GM19397 (cell line): ENCODE measurements around the gene FLNB.

Experiments
- ATAC-seq: cut with Tn5 transposase; IDR thresholded peaks from one replicate; pipeline ENCODE4 v1.9.1; 2021; ENCODE audit warnings: mild to moderate bottlenecking, moderate library complexity; ENCODE audit not compliant: unreplicated experiment

FLNB gene

DNA sequence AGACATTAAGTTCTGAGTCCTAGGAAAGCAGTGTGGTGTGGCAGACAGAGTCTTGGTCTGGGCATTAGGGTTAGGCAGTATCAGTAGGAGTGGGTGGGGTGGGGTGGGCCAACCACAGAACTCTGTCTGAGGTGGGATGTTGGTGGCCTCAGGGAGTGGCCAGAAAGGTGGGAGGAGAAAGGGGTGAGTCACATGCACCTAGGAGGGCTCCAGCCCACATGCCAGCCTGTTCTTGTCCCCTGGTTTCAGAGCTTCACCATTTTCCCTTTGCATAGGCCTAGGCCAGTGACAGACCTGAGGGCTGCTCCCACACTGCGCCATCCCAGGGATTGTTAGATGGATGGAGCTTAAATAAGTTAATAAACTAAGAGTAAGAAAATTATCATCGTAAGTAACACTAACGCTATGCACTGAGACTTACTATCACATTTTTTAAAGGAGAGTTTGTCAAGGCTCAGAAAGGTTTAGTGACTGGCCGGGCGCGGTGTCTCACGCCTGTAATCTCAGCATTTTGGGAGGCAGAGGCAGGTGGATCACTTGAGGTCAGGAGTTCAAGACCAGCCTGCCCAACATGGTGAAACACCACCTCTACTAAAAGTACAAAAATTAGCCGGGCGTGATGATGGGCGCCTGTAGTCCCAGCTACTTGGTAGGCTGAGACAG, 168.7 kb downstream of the FLNB start:
- no peak for ATAC-seq

DNA sequence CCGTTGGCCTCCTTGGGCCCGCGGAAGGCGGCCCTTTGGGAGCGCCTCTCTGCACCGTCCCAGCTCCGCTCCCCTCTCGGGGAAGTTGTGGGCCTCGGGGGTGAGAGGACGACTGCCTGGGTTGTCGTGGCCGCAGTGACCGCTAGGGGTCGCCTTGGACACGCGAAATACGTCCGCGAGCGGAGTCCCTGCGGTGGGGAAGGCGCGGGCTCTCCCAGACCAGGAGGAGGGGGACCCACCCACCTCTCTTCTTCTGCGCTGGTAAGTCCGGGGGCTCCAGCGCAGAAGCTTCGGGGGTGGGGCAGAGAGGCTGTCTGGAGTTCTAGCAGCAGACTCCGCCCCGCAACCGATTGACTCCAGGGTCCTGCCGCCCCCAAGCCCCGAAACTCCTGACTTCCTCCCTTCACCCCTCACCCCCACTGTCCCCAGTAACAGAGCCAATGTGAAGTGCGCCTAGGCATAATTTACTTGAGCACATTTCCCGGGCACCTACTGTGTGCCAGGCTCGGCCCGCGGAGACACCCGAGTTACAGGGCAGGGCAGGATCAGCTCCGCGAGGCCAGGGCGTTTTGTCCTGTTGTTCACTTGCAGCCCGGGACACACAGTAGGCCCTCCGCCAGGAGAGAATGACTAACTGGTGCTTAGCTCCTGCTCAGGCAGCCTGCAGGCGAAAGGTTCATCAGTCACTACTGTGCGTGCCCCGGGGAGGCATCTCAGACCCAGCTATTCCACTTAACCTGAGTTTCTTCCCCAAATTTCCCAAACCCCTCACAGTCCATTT, 169.7 kb downstream of the FLNB start:
- peak; percentile 74 for ATAC-seq

DNA sequence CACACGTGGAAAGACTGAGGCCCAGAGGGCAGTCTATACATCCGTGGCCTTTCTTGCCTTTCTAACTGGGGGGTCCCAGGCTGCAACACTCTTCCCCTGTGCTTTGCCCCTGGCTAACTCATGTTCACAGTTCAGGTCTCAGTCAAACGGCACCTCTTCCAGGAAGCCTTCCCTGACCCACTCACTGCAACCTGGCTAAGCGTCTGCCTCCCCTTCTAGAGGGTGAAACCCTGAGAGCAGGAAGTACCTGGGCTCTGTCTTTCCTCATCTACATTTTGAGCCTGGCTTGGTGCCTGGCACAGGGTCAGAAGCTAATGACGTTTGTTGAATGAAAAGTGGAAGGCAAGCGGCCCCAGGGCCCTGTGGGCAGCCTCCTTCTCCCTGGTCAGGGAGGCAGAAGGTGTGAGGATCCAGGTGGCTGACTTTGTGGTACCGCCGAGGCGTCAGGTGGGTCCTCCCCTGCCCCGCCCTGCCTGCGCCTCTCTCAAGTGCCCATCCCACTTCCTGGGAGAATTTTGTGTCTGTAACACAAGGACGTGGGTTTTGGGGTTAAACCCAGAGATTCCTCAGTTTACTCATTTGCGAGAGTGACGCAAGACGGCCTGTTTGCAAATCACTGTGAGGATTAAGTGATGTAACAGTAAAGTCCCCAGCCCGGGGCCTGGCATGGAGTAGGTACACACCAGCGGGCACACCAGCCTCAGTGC, 170.5 kb downstream of the FLNB start:
- no peak for ATAC-seq

DNA sequence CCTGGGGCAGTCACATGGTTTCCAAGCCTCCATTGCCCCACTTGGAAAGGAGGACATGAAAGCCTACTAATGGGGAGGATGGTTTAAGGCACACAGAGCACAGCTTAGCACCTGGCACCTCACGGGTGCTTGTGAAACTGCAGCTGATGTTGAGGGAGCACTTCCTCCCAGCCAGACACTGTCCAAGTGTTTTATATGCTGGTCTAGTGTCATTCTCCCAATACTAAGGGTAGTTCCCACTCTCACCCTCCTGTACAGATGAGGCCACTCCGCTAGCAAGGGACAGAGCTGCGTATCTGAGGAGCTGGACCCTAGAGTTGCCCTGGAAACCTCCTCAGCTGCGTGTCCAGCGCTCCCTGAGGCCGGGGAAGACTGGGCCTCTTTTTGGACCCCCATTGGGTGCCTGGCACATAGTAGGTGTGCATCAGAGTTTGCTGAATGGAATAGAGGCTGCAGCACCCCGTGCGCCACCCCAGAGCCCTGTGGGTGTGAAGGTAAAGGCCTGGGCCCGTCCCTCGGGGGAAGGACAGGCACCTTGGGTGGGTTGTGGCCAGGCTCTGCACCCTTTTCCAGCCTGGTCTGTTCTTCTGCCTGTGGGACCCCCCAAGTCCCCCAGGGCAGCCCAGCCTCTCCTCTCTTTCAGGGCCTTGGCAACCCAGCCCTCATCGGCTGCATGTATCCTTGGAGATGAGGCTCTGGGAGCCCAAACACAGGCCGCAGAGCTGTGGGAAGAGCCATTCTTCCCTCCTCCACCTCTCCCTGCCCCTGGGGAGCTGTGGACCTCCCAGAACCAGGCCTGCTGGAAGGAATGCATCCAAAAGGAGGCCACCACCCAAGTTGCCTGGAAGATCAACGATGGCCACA, 171.2 kb downstream of the FLNB start:
- no peak for ATAC-seq

DNA sequence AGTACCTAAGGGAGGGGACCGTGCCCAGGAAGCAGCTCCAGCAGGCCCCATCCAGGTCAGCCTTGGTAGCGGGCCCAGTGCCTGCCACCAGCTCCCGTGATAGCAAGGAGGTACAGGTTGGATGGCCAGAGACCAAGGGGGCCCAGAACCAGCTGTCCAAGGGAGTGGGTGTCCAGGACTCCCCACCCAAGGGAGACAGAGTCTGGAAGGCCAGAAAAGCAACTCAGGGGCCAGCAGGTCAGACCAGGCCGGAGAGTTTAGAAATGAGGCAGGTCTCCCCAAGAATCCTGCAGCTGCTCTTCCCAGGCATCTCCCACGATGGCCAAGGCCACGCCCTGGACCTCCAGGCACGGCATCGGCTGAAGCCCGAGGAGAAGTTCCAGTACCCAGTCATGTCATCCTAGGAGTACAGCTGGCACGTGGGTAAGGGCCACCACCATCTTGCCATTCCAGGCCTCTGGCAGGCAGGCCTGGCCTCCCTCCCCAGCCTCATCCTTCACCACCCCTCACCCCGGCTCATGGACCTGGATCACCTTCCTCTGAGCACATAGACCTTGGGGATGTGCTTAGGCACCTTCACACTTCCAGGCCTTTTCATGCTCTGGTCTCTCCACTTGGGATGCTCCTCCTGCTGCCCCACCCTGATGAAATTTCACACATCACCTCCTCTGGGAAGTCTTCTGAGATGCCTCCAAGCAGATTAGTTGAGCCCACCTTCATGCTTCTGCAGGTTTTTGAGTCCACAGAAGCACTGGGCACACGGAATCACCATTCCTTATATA, 172.1 kb downstream of the FLNB start:
- ATAC-seq = no peak

DNA sequence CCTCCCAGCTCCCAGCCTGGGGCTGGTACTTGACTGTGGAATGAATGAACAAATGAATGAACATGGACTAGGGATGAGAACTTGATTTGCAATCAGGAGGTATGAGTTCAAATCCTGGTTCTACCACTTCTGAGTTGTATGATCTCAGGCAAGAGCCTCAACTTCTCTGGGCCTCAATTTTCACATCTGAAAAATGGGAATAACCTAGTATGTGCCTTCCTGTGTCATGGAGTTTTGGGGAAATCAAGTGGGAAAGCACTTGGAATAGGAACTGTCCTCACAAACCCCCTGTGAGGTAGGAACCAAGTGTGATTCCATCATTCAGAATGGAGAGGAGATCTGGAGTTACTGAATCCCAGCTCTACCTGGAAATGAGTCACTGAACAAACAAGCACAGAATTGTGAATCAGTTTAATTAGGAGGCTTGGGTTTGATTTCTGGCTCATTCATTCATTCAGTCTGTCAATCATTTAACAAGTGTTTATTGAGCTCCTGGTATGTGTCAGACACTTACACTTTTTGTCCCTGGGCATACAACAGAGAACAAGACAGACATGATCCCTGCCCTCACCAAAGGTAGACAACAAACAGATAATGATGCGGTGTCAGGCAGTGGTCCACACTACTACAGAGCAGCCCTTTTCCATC, 172.8 kb downstream of the FLNB start:
- ATAC-seq = no peak

DNA sequence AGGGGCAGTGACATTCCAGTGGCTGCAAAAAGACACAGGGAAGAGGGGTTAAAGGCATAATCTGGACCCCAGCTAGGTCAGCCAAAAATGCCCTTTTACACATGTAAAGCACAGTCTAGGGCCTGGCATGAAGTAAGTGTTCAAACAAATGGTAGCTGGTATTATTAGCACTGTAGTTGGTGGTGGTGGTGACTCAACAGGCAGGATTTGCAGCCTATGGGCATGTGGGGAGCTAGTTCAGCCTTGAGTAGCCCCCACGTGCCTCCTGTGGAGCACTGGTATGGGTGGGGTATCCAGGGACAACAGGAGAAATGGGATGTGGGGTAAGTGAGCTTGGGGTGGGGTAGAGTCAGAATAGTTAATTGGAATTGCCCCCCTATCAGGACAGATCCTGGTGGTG, 175.0 kb downstream of the FLNB start:
- no peak for ATAC-seq

DNA sequence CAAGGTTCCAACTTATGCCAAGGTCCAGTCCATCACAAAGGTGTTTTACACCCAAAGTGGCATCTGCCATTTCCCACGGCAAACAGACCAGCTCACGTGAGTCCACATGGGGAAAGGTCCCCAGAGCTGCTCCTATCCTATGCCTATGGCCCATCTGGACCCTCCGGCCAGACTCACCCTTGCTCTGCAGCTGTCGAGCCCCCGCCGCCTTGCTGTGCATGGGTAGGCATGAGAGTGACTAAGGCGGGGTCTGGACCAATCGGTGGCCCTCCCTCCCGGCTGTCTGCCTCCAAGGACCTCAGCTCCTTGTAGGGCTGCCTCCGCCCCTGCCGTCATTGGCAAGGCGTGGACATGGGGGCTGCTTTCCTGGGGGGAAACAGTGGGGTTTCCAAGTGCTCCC, 175.7 kb downstream of the FLNB start:
- no peak for ATAC-seq

DNA sequence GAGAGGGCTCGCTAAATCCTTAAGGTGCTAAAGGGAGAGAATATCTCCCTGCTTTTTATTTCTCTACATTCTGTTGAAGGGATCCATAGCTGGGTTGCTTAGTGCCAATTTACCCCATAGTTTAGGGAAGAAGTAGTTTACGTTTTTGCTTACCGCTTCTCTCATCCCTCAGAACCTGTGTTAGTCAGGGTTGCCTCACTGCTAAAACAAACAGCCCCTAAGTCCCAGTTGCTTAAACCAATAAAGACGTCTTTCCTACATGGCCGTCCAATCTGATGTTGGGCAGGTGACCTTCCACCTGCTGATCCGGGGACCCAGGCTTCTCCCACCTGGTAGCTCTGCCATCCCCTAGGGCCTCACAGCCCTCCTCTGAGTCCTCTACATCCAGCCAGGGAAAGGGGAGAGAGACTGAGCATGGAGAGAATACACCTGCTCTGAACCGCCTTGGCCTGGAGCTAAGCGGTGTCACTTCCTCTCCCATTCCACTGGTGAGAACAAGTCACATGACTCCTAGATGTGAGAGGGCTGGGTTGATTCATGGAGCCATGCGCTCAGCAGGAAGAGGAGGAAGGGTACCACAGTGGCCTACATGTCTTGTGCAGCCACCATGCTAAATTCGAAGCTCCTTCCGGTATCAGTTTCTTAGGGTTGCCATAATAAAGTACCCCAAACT, 176.2 kb downstream of the FLNB start:
- no peak for ATAC-seq

DNA sequence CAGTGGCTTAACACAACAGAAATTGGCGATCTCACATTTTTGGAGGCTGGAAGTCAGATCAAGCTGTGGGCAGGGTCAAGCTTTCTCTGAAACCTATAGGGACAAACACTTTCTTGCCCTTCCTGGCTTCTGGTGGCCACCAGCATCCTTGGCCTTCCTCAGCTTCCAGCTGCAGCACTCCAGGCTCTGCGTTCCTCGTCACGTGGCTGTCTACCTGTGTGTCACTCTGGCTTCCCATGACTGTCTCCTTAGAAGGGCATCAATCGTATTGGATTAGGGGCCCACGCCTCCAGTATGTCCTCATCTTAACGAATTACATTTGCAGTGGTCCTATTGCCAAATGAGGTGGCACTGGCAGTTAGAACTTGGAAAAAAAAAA, 176.7 kb downstream of the FLNB start:
- no peak for ATAC-seq

DNA sequence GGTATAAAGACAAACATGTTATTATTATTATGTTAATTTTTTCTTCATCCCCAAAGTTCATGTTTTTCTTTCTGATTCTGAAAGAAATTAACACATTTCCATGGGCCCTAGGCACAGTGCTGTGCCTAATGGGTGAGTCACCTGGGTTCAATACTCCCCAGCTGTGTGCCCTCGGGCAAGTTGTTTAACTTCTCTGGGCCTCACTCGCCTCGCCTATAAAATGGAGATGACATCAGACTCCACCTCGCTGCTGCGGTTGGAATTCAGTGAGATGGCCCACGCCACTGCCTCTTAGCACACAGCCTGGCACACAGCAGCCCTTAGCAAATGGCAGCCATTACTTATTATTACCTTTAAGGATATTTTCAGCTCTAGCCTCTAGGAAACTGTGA, 179.9 kb downstream of the FLNB start:
- no peak for ATAC-seq

DNA sequence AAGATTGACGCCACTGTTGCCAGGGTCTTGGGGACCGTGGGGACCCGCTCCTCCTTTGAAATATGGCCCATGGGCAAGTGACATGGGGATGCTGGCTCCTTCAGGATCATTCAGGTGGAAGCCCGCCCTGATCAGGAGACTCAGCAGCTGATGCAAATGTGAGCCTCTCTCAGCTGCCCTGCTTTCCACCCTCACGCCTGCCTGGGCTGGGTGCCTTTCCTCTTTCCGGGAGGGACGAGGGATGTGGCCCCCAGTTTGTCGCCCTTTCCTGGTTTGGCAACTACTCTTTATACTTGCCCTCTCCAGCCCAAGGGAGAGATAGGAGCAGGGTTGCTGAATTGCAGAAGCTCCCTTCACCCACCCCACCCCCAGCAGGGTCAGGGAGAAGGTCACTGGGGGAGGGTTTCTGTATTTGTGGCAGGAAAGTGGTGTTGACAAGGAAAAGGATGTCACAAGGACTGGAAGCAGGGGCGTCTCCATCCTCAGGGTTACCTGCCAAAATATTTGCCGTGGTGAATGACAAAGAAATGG, 180.8 kb downstream of the FLNB start:
- no peak for ATAC-seq

DNA sequence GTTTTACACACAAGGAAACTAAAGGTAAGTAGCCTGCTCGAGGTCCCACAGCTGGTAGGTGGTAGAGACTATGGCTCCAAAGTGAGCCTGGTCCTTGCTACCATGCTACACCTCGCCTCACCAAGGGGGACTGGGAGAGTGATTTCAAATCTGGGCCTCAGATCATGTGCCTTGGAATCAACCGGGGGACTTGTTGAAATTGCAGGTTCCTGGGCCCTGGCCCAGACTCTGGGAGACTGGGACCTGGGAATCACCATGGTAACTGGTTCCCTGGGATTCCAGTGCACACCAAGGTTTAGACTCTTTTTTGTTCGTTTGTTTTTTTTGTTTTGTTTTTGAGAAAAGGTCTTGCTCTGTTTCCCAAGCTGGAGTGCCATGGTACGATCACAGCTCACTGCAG, 181.5 kb downstream of the FLNB start:
- ATAC-seq = no peak

DNA sequence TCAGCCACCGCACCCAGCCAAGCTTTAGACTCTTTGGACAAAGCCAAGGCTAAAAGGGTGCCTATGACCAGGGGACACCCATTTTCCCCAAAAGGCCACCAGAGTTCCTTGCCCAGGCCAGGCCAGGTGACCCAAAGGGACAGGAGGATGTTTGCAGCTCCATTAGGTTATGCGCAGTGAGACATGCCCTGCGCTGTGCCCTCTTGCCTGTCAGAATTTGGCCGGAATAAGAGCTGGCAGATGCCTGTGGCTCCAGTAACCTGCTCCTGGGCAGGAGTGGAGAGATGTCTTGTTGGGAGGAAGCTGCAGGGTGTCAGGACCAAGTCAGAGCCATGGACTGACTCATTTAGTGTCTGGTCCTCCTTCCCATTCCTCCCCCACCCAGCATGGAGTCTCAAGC, 182.1 kb downstream of the FLNB start:
- no peak for ATAC-seq

DNA sequence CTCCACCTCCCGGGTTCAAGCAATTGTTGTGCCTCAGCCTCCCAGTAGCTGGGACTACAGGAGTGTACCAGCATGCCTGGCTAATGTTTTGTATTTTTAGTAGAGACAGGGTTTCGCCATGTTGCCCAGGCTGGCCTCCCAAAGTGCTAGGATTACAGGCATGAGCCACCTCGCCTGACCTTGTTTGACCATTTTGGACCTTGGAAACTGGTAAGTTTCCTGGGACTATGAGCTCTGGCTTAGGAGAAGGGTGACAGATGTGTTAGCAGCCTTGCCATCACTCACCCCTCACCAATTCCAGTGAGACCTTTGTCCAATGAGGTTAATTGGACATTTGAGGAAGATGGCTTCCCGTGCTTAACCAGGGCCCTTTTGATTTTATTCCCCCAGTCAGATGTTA, 182.7 kb downstream of the FLNB start:
- ATAC-seq = no peak

DNA sequence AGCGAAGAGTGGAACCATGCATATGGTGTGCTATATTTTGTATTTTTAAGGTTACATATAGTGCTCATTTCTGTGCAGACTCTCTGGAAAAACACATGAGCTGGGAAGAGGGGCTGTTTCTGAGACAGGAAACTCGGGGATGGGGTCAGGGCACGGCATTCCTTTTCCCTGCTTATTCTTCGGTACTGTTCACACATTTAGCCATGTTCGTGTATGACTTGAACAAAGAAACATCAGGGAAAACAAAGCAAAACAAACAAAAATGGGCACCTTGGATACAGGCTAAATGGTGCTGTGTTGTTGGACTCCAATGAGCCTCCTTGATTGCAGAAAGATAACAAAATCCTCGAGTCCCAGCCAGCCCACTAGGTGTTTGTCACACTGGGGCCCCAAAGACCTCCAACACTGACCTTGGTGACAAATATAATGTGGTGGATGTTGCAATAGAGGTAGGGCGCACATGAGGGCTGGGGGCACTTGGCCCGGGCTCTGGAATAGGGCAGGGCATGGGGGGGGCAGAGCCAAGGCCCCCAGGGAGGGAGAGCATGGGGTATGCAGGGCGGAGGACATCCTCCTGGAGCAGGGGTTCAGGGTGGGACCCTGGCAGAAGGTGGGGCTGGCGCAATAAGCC, 183.3 kb downstream of the FLNB start:
- ATAC-seq = no peak

DNA sequence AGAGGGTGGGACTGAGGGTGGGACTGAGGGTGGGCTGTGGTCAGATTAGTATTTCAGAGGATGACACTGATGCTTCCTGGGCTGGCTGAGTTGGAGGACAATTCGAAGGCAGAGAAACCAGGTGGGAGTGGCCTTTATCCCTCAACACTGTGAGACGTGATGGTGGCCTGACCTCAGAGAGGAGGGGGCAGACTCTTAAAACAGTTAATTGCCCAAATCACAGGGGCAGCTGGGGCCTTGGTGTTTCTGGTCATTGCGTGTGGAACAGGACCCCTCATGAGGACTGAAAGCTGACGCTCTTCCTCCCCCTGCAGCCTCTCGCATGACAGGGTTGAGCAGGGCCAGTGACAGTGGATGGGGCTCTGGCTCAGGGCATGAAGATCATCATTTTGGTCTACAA, 183.8 kb downstream of the FLNB start:
- ATAC-seq = no peak

DNA sequence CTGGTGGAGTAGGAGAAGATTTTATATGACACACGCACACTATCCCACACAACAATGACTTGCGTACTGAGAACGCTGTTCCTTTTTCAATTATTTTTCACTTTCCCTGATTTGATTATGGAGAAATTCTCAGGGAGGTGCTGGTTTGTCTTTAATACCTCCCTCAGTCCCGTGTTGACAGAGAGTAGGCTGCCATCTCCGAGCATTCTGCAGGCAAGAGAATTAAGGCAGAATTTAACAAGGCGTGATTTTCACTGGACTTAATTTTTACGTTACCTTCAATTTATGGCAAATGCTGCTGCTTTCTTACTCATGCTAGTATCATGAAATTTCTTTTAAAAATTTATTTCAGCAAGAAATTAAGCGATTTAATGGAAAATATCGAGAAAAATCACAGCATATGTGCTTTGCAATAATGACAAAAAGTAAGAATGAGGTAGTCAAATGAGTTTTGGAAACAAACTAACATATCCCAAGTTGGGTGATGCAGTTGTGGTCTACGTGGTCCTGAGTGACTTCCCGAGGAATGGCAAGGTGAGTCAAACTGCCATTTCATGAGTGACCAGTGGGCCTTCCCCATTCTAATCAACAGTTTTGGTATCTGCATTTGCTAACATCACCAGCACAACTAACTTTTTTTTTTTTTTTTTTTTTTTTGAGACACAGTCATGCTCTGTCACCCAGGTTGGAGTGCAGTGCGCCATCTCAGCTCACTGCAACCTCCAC, 185.6 kb downstream of the FLNB start:
- no peak for ATAC-seq
